ENCODE data around the gene KCND3.

The KCND3 gene

GRCh38 chr1:111938123-111938522 is 51.3 kb downstream of the KCND3 start:
- TF ChIP-seq CTCF (IDR thresholded peaks at IDR 0.05; ENCODE audit: low read depth, low read length): no peak
- no peak for TF ChIP-seq MAX (IDR thresholded peaks at IDR 0.05; ENCODE audit: low read depth, low read length)
- TF ChIP-seq MYC (IDR thresholded peaks at IDR 0.05; ENCODE audit: low read depth, low read length): no peak
- no peak for TF ChIP-seq POLR2A (IDR thresholded peaks at IDR 0.05; ENCODE audit: extremely low read depth, insufficient read length)
- no peak for DNase-seq (ENCODE audit: low read depth)
- no peak overlapping the region for H3K4me3 ChIP-seq (ENCODE audit: low read depth, low read length)

- TF ChIP-seq POLR2A (IDR thresholded peaks at IDR 0.05; ENCODE audit: extremely low read depth, insufficient read length) (no peak), CTCF (IDR thresholded peaks at IDR 0.05; ENCODE audit: low read depth, low read length) (no peak), MYC (IDR thresholded peaks at IDR 0.05; ENCODE audit: low read depth, low read length) (no peak), MAX (IDR thresholded peaks at IDR 0.05; ENCODE audit: low read depth, low read length) (no peak)
- no peak for DNase-seq (ENCODE audit: low read depth)
- no peak overlapping the region for H3K4me3 ChIP-seq (ENCODE audit: low read depth, low read length)
These were observed 52.2 kb downstream of the KCND3 start for GRCh38 chr1:111937147-111937725.

- H3K4me3 ChIP-seq (ENCODE audit: low read depth, low read length): no peak overlapping the region
- TF ChIP-seq POLR2A (IDR thresholded peaks at IDR 0.05; ENCODE audit: extremely low read depth, insufficient read length) (no peak), MYC (IDR thresholded peaks at IDR 0.05; ENCODE audit: low read depth, low read length) (no peak), MAX (IDR thresholded peaks at IDR 0.05; ENCODE audit: low read depth, low read length) (no peak), CTCF (IDR thresholded peaks at IDR 0.05; ENCODE audit: low read depth, low read length) (no peak)
- DNase-seq (ENCODE audit: low read depth): no peak
These were observed 55.2 kb downstream of the KCND3 start for GRCh38 chr1:111934106-111934852.

- TF ChIP-seq MYC (IDR thresholded peaks at IDR 0.05; ENCODE audit: low read depth, low read length): no peak
- TF ChIP-seq POLR2A (IDR thresholded peaks at IDR 0.05; ENCODE audit: extremely low read depth, insufficient read length): no peak
- no peak for TF ChIP-seq CTCF (IDR thresholded peaks at IDR 0.05; ENCODE audit: low read depth, low read length)
- TF ChIP-seq MAX (IDR thresholded peaks at IDR 0.05; ENCODE audit: low read depth, low read length): no peak
- DNase-seq (ENCODE audit: low read depth): no peak
- no peak overlapping the region for H3K4me3 ChIP-seq (ENCODE audit: low read depth, low read length)
These were observed 59.1 kb downstream of the KCND3 start for GRCh38 chr1:111930356-111930755.

- no peak for DNase-seq (ENCODE audit: low read depth)
- H3K4me3 ChIP-seq (ENCODE audit: low read depth, low read length): no peak overlapping the region
- TF ChIP-seq CTCF (IDR thresholded peaks at IDR 0.05; ENCODE audit: low read depth, low read length) (no peak), POLR2A (IDR thresholded peaks at IDR 0.05; ENCODE audit: extremely low read depth, insufficient read length) (no peak), MAX (IDR thresholded peaks at IDR 0.05; ENCODE audit: low read depth, low read length) (no peak)
These were observed 60.9 kb downstream of the KCND3 start for GRCh38 chr1:111928531-111928930.

Data from NB4 (cell line).